GM21367 (cell line): ENCODE data around the gene CDC42SE1.
A peak's percentile ranks its signal among the peaks of the same experiment; 100 is the strongest.
"Not testable (repeated sequence)": the region's sequence is repeated elsewhere in the genome, so short reads cannot be mapped to it uniquely, and the experiment has no call there.

ENCODE experiments used
- ATAC-seq: cut with Tn5 transposase; IDR thresholded peaks from one replicate; pipeline ENCODE4 v1.9.1; 2021; ENCODE audit not compliant: unreplicated experiment

CDC42SE1 gene

DNA sequence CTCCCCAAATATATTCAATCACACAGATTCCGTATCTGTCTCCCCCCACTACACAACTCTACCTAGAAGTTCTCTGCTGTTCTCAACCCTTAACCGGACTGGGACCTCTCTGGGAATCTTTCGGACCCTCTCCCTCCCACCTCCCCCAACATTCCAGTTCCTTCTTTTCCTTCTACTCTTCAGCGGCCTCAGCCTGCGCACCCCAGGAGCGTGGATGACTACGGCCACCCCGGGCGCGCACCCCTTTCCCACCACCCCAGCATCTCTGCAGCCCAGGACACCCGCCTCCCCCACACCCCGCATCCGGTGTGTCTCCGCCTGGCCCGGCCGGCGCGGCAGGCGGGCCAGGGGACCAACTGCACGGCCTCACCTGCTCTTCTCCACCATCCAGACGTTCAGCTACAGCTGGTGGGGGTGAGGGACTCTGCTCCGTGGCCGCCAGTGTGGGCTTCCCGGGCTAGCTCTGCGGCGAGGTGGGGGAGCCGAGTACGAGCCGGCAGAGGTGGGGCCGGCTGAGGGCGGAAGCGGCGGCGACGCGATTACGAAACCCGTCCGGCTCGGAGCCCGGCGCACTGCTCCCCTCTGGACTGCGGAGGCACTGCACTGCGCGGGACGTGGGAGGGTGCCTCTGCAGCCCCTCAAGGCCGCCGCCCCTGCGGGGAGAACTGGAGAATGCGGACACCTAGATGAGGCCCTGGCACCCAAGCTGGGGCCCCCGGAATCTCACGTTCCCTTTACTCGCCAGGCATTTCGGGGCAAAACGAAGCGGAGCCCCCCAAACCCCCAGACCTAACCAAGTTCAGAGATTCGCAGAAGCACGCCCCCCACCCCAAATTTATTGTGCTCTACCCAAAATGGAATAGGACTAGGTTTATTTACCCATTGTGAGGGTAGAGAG lies at the start of gene CDC42SE1:
Gene CDC42SE1, minus strand, starts transcription at position 514 of the 898 bp plus-strand sequence. CDS start 3,892 bp downstream, outside the sequence.
- peak; percentile 69 for ATAC-seq

GRCh38 chr1:151108331-151108730 lies 48.9 kb upstream of the CDC42SE1 start:
- no peak for ATAC-seq

- ATAC-seq = no peak
These were observed 47.5 kb upstream of the CDC42SE1 start for GRCh38 chr1:151106894-151107293.

DNA sequence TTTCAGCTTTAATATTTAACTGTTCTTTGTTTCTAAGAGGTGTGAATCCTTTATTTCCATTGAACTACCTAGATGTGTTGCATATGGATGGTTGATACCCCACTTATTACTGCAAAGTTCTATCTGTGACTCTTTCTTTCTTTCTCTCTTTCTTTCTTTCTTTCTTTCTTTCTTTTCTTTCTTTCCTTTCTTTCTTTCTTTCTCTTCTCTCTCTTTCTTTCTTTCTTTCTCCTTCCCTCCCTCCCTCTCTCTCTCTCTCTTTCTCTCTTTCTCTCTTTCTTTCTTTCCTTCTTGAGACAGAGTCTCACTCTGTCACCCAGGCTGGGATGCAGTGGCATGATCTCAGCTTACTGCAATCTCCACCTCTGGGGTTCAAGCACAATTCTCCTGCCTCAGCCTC lies 45.2 kb upstream of the CDC42SE1 start:
- ATAC-seq = no peak

- ATAC-seq = no peak
These were observed 38.7 kb upstream of the CDC42SE1 start for GRCh38 chr1:151098126-151098525.

DNA sequence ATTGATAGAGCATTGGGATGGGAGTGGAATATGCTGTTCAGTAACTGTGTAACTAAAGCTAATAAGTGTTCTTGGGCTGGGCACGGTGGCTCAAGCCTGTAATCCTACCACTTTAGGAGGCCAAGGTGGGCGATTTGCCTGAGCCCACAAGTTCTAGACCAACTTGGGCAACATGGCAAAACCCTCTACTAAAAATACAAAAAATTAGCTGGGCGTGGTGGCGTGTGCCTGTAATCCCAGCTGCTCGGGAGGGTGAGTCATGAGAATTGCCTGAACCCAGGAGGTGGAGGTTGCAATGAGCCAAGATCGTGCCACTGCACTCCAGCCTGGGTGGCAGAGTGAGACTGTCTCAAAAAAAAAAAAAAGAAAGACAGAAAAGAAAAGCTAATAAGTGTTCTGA lies 38.0 kb upstream of the CDC42SE1 start:
- not testable (repeated sequence) for ATAC-seq

- ATAC-seq = no peak
These were observed 26.6 kb upstream of the CDC42SE1 start for GRCh38 chr1:151085953-151086559.

- no peak for ATAC-seq
These were observed 12.8 kb upstream of the CDC42SE1 start for GRCh38 chr1:151072224-151072623.

DNA sequence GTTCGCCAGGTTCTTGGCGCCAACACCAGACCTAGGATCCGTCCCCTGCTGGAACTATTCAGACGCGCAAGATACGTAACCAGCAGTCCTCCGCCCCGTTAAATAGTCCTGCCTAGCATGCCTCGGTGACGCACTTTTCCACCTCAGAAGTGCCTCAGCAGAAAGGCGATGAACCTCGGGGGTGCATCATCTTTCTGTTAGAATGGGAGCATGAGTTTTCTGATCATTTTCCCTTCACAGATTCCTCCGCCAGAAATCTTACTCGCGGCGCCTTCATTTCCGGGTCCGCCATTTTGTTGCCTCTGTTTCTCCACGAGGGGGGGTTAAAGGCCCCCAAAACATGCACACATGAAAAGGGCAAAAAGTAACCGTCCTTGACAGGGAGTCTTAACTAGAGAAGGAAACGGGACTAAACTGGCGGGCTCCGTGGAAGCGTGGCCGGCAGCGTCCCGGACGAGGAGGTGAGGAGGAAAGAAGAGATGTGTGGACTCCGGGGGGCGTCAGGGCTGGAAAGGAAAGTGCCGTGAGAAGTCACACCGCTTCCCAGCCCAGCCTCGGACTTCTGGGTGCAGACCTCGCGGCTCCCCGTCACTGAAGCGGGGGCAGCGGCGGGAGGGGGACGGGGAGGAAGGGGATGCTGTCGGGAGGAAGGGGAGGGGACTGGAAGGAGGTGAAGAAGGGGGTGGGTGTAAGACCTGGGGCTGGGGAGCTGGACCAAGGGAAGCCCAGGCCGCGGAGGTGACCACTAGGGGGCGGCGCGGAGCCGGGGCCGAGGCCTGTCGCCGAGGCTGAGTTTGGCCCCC lies 11.3 kb upstream of the CDC42SE1 start, which contains the start of gene GABPB2:
Gene GABPB2, plus strand, starts transcription at position 288 of the 803 bp plus-strand sequence. CDS start 17,429 bp downstream, outside the sequence.
- ATAC-seq = peak; percentile 60

GRCh38 chr1:151069103-151069486 lies 9.7 kb upstream of the CDC42SE1 start:
- no peak for ATAC-seq

DNA sequence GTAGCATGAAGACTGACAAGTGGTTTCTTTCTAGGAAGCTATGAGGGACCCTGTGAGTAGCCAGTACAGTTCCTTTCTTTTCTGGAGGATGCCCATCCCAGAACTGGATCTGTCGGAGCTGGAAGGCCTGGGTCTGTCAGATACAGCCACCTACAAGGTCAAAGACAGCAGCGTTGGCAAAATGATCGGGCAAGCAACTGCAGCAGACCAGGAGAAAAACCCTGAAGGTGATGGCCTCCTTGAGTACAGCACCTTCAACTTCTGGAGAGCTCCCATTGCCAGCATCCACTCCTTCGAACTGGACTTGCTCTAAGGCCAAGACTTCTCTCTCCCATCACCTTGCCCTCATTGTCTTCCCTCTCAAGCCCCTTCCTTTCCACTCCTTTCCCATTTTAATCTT lies 7.8 kb upstream of the CDC42SE1 start:
- ATAC-seq = no peak

DNA sequence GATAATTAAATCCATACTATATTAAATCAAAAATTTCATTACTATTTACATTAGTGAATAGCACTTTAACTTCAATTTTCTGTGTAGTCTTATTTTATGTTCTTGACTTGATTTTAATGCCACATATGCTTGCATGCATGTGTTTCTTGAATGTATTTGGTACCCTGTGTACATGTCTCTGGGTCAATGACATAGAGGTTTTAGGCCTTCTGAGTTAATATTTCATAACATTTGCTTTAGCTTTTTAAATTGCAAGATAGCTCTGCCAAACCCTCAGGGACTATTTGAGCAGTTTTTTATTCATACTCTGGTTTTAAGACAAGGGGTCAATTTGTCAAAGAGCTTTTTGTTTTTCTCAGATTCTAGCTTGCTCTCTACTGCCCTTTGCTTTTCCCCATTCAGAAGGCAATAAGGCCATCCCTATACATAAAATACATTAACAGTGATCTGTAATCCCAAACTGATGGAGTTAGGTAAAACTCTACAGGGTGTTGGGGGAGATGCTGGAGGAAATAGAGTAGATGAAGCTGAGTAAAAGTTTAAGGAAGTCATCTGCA lies 5.7 kb upstream of the CDC42SE1 start:
- ATAC-seq = no peak

GRCh38 chr1:151062741-151063371 lies 3.4 kb upstream of the CDC42SE1 start:
- ATAC-seq = no peak

- no peak for ATAC-seq
These were observed 2.3 kb upstream of the CDC42SE1 start for GRCh38 chr1:151061704-151062103.

DNA sequence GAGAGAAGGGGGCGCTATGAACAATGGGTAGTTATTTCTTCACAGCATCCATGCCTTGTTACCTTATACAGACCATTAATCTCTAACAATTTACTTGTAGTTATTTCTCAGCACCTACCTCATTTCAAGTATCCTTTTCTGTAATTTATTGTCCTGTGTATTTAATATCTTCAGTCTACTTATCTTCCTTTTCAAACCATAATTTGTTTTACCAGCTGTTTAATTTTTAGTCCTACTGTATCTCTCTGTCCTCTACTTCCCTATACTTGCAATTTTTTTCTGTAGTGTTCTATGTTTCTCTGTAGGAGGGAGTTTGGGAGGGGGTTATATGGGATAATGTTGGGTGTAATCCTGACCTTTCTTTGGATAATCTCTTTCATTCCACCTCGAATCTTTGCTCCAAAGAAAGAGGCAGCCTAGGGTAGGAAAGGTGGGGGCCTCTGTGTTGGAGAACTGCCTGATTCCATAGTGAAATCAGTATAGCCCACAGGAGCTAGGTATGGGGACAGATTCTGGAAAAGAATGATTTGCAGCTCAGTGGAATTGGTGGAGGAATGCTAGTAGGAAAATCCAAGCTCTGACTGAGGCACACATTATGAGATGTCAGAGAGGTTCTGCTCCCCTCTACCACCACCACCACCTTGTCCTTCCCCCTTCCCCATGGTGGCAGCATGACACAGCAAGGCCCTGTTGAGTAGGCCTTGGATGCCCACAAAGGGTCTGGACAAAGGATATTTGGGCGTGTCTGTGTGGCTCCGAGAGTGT lies 1.4 kb upstream of the CDC42SE1 start:
- no peak for ATAC-seq

DNA sequence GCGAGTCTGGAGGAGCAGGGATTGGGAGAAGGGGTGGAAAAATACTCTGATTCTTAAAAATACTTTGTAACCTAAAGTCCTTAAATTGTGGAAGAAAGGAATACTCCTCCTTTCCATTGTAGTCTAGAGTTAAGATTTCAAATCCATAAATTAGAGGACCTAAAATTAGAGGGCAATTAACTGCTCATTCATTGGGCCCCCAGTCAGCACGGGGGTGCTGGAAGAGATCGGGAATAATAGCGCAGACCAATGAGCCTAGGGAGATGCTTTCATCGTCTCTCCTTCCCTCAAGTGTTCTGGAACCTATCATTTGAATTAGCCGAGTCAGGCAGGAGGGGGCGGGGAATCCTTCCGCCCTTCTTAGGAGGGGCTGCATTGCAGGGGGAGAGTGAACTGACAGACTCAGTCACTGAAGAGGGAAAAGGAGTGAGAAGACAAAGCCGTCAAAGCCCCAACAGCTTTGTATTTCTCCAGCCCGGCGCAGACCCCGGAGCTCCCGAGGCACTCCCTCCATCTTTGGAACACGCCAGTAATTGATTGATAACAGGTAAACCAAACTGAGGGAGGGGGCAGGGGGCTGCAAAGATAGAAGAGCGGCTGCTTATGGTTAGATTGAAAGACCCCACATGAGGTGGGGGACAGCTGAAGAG lies 710 bp upstream of the CDC42SE1 start, which contains the start of gene MLLT11:
Gene MLLT11, plus strand, starts transcription at position 391 of the 650 bp plus-strand sequence. CDS start 6,828 bp downstream, outside the sequence.
- no peak for ATAC-seq

GRCh38 chr1:151058692-151059091 lies 730 bp downstream of the CDC42SE1 start:
- no peak for ATAC-seq

DNA sequence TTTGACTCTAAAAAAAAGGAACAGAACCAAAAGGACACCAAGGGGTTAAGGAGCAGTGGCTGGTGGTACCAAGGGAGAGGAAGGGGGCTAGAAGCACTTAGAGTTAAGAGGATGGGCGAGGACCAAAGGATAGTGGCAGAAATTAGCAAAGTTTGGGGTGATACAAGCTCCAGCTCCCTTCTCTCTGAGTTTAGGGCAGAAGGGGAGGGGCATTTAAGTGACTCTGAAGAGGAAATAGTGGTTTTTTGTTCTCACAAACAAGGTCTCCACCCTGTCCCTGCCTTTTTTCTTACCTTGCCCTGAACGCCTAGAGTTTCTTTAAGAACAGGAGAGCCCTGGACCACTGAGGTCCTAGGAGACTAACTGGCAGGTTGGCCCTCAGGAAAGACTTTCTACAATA lies 3.3 kb downstream of the CDC42SE1 start:
- no peak for ATAC-seq

DNA sequence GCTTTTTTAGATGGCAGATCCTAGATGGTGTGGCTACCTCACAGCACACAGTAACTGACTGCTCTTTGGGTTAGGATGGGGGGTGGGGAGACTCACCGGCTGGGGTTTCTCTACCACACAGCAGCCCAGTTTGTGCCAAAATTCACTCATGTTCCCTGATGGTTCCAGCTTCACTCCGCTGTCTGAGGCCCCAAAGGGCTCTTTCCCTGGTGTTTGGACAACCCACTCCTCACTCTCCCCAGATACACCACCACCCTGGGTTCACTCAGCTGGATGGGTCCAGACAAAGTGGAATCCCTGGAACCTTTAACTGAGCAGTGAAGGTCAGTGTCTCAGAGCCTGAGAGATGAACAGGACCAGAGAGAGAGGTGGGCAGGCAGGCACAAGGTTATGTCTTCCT lies 3.8 kb downstream of the CDC42SE1 start:
- ATAC-seq = no peak
